Kidney (tissue), 14 donors: ENCODE data around the gene CNDP1. TPM values are rescaled to one million over a fixed set of nuclear protein-coding genes. Genes with fewer than 3 reads are reported as not detected.

Experiments used
- DNase-seq, 5 donors: peaks; one replicate each; pipeline ENCODE4 v3.0.0-alpha.2; 2013 to 2020
- FAIRE-seq: peaks from 2 replicates; lab custom pipeline; 2012; peaks lifted over from hg19 to GRCh38; lab: Jason Lieb, UNC
- H3K27ac ChIP-seq, 2 donors: one replicate each; pipeline ENCODE4 v1.7.0; 2013; ENCODE audit warnings: low read depth in 2 of 2, low read length in 2 of 2, inconsistent platforms in 1 of 2
- H3K27me3 ChIP-seq: one replicate; pipeline ENCODE4 v1.7.1; 2013; ENCODE audit warnings: low read length, inconsistent platforms; ENCODE audit not compliant: control insufficient read depth, insufficient read depth
- H3K36me3 ChIP-seq, 3 donors: one replicate each; pipeline versions ENCODE4 v1.7.0 to v1.7.1; 2013; ENCODE audit warnings: low read length in 3 of 3, control low read depth in 1 of 3, inconsistent platforms in 1 of 3; ENCODE audit not compliant: insufficient read depth in 3 of 3, control insufficient read depth in 2 of 3
- H3K4me1 ChIP-seq, 3 donors: one replicate each; pipeline versions ENCODE4 v1.7.0 to v1.7.1; 2013; ENCODE audit warnings: low read length in 3 of 3, inconsistent platforms in 1 of 3, low read depth in 1 of 3; ENCODE audit not compliant: control insufficient read depth in 2 of 3, insufficient read depth in 2 of 3
- H3K4me3 ChIP-seq, 3 donors: one replicate each; pipeline versions ENCODE4 v1.7.0 to v1.8.1; 2013; ENCODE audit warnings: low read length in 3 of 3, control low read depth in 1 of 3, inconsistent platforms in 1 of 3
- H3K9ac ChIP-seq, 3 donors: one replicate each; pipeline versions ENCODE4 v1.7.0 to v1.7.1; 2013; ENCODE audit warnings: low read length in 3 of 3, control low read depth in 1 of 3, inconsistent platforms in 1 of 3
- H3K9me3 ChIP-seq, 3 donors: one replicate each; pipeline versions ENCODE4 v1.7.0 to v1.7.1; 2013; ENCODE audit warnings: low read length in 3 of 3, control low read depth in 1 of 3, inconsistent platforms in 1 of 3; ENCODE audit not compliant: control insufficient read depth in 2 of 3, insufficient read depth in 1 of 3
- intact Hi-C: fragments of 100-400 bp; cut with DNase I; formaldehyde crosslinking; loops from one replicate; pipeline ENCODE4 v1.11.1; 2022
- polyA plus RNA-seq: library from polyadenylated mRNA; stranded (reverse); fragments of 350-450 nt; fragmentation: Illumina TruSeq; extraction: RNeasy Lipid Tissue Mini Kit (QIAGEN cat#74804); gene quantifications from one replicate; pipeline ENCODE4 v1.2.3, GENCODE V29; 2014; ENCODE audit warnings: low read depth, low replicate concordance; ENCODE audit not compliant: insufficient read depth
- total RNA-seq: library from RNA; stranded (reverse); fragmentation: NEBNext Ultra II Directional; extraction: Animal tissue kit (Norgen Biotek cat#: 25700); gene quantifications from one replicate; pipeline ENCODE4 v1.2.1, GENCODE V29; 2021
- TF ChIP-seq, protein P1 (sequence below): IDR thresholded peaks from 3 replicates; pipeline ENCODE4 v1.5.1; 2012; ENCODE audit warnings: mild to moderate bottlenecking, moderate library complexity, borderline replicate concordance; ENCODE audit not compliant: insufficient read depth; ENCODE audit errors: extremely low read depth
- donor health status: control.
- donor health status: control.
- donor health status: control.
- donor health status: control.
- donor health status: control.
- donor health status: DM: yes; HTN: yes; CAD: no.
- donor health status: Normal renal cell carcinoma (clear cell type).

The CNDP1 gene
- total and polyA plus RNA-seq, 2 donors from 2014 or later = 1.4 to 2.9 TPM

DNA sequence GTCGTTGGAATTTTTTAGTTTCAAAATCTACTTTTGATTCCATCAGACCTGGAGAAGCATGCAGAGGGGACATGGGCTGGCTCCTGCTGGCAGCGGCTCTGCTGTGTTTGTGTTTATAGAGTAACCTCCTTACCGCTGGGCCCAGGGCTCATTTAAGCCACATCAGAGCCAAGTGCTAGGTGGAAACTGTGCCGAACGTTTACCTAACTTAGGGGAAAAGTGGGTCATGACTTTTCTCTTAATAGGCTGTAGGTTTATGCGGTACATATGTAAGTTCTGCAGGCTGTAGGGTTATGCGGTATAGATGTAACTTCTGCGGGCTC, 20.5 kb upstream of the CNDP1 start:
- no peak overlapping the region for H3K27ac ChIP-seq
- no peaks in the 10 kb centered on the region for H3K9me3 ChIP-seq
- no peaks in the 10 kb centered on the region for H3K27me3 ChIP-seq
- H3K4me3 ChIP-seq = no peak overlapping the region
- H3K4me1 ChIP-seq = peaks cover 0 to 18% (median 0%) of the 10 kb centered on the region in 3 donors
- H3K9ac ChIP-seq = no peak overlapping the region
- TF ChIP-seq, protein P1, sequence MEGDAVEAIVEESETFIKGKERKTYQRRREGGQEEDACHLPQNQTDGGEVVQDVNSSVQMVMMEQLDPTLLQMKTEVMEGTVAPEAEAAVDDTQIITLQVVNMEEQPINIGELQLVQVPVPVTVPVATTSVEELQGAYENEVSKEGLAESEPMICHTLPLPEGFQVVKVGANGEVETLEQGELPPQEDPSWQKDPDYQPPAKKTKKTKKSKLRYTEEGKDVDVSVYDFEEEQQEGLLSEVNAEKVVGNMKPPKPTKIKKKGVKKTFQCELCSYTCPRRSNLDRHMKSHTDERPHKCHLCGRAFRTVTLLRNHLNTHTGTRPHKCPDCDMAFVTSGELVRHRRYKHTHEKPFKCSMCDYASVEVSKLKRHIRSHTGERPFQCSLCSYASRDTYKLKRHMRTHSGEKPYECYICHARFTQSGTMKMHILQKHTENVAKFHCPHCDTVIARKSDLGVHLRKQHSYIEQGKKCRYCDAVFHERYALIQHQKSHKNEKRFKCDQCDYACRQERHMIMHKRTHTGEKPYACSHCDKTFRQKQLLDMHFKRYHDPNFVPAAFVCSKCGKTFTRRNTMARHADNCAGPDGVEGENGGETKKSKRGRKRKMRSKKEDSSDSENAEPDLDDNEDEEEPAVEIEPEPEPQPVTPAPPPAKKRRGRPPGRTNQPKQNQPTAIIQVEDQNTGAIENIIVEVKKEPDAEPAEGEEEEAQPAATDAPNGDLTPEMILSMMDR = no peak
- H3K36me3 ChIP-seq = peaks cover 13 to 72% (median 40%) of the 10 kb centered on the region in 3 donors
- FAIRE-seq (no peak), DNase-seq (no peak)
- intact Hi-C loops = no loop called here

DNA sequence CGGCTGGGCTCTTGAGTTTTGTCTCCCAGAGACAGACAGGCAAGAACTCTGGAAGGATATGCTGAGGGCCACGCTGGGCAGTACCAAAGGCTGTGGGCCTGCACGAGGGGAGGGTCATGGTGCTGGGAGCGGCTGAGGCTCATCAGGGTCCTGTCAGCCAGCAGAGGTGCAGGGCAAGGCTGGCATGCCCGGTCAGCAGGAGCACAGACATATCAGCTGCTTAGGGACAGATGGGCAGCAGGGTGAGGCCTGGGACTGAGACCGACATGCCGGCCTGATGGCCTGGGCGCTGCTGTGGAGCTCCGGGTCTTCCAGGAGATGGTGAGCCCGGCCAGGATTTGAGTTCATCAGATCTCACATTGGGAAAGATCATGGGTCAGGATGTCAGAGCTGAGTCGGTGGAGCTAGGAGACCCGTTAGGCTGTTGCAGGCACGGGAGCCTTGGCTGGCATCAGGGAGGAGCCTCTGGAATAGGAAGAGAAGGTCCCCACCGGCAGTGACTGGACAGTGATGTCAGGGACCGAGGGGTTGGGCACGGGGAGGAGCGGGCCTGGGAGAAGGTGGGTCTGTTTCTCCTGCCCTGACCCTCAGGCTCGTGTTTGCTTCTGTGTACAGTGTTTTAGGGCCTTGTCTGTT, 19.3 kb upstream of the CNDP1 start:
- H3K4me1 ChIP-seq = peaks cover 0 to 15% (median 0%) of the 10 kb centered on the region in 3 donors
- H3K9ac ChIP-seq = no peak overlapping the region
- FAIRE-seq = no peak
- H3K27me3 ChIP-seq = no peaks in the 10 kb centered on the region
- no peak overlapping the region for H3K4me3 ChIP-seq
- intact Hi-C loops = no loop called here
- TF ChIP-seq, protein P1 = no peak
- no peaks in the 10 kb centered on the region for H3K9me3 ChIP-seq
- H3K36me3 ChIP-seq = peaks cover 13 to 72% (median 44%) of the 10 kb centered on the region in 3 donors
- DNase-seq = peak in 3 of 5 donors; percentile 4 to 49 (median 21)
- H3K27ac ChIP-seq = no peak overlapping the region

GRCh38 chr18:74515620-74516231, 18.6 kb upstream of the CNDP1 start:
- H3K27ac ChIP-seq = no peak overlapping the region
- intact Hi-C loops = no loop called here
- no peak overlapping the region for H3K4me3 ChIP-seq
- peaks cover 0 to 14% (median 0%) of the 10 kb centered on the region in 3 donors for H3K4me1 ChIP-seq
- no peaks in the 10 kb centered on the region for H3K27me3 ChIP-seq
- DNase-seq = peak in 2 of 5 donors; percentile 1 to 62
- no peak for FAIRE-seq
- H3K36me3 ChIP-seq = peaks cover 14 to 71% (median 45%) of the 10 kb centered on the region in 3 donors
- TF ChIP-seq, protein P1 = no peak
- no peaks in the 10 kb centered on the region for H3K9me3 ChIP-seq
- no peak overlapping the region for H3K9ac ChIP-seq
